Neutrophil (primary cell): ENCODE results near the gene SMCR8.

Experiments
- H3K27ac ChIP-seq: fragments of 200-600 bp; sonication (generic); 2 replicates; pipeline ENCODE4 v1.5.1; 2016; ENCODE audit warnings: mild to moderate bottlenecking, moderate library complexity
- H3K27me3 ChIP-seq: fragments of 200-600 bp; sonication (generic); 2 replicates; pipeline ENCODE4 v1.6.0; 2016; ENCODE audit warnings: mild to moderate bottlenecking
- H3K36me3 ChIP-seq: fragments of 200-600 bp; sonication (generic); 2 replicates; pipeline ENCODE4 v1.5.1; 2017
- H3K4me1 ChIP-seq, 2 experiments: fragments of 200-600 bp in 1 of 2; sonication (generic) in 1 of 2; 1 replicate in 1 of 2; 2 replicates in 1 of 2; pipeline versions ENCODE4 v1.5.1 to v1.6.1; 2013 to 2016; ENCODE audit warnings: low read depth in 1 of 2, low read length in 1 of 2, mild to moderate bottlenecking in 1 of 2, moderate library complexity in 1 of 2; ENCODE audit not compliant: control insufficient read depth in 1 of 2, insufficient read depth in 1 of 2
- H3K4me3 ChIP-seq, 2 experiments: fragments of 200-600 bp in 1 of 2; sonication (generic) in 1 of 2; 1 replicate in 1 of 2; 2 replicates in 1 of 2; pipeline ENCODE4 v1.5.1; 2013 to 2016; ENCODE audit warnings: low read depth in 1 of 2, low read length in 1 of 2, mild to moderate bottlenecking in 1 of 2, moderate library complexity in 1 of 2
- H3K9me3 ChIP-seq: fragments of 200-600 bp; sonication (generic); 2 replicates; pipeline ENCODE4 v1.5.1; 2016
- TF ChIP-seq, protein P1 (sequence below): fragments of 200-600 bp; sonication (generic); IDR thresholded peaks from 2 replicates; pipeline ENCODE4 v1.5.1; 2016; ENCODE audit warnings: antibody characterized with exemption

SMCR8 gene

GRCh38 chr17:18320301-18320700 lies 5.2 kb downstream of the SMCR8 start:
- no peak overlapping the region for H3K27ac ChIP-seq
- H3K4me3 ChIP-seq: no peak overlapping the region
- TF ChIP-seq, protein P1, sequence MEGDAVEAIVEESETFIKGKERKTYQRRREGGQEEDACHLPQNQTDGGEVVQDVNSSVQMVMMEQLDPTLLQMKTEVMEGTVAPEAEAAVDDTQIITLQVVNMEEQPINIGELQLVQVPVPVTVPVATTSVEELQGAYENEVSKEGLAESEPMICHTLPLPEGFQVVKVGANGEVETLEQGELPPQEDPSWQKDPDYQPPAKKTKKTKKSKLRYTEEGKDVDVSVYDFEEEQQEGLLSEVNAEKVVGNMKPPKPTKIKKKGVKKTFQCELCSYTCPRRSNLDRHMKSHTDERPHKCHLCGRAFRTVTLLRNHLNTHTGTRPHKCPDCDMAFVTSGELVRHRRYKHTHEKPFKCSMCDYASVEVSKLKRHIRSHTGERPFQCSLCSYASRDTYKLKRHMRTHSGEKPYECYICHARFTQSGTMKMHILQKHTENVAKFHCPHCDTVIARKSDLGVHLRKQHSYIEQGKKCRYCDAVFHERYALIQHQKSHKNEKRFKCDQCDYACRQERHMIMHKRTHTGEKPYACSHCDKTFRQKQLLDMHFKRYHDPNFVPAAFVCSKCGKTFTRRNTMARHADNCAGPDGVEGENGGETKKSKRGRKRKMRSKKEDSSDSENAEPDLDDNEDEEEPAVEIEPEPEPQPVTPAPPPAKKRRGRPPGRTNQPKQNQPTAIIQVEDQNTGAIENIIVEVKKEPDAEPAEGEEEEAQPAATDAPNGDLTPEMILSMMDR: no peak
- H3K36me3 ChIP-seq: peaks cover 78% of the 10 kb centered on the region
- H3K9me3 ChIP-seq: no peaks in the 10 kb centered on the region
- H3K4me1 ChIP-seq: peaks cover 47 to 51% of the 10 kb centered on the region in 2 experiments
- H3K27me3 ChIP-seq: no peaks in the 10 kb centered on the region

- no peaks in the 10 kb centered on the region for H3K27me3 ChIP-seq
- TF ChIP-seq, protein P1: no peak
- peaks cover 38 to 42% of the 10 kb centered on the region in 2 experiments for H3K4me1 ChIP-seq
- H3K36me3 ChIP-seq: peaks cover 88% of the 10 kb centered on the region
- peak overlapping the region; percentile 51 for H3K27ac ChIP-seq
- H3K9me3 ChIP-seq: no peaks in the 10 kb centered on the region
- no peak overlapping the region for H3K4me3 ChIP-seq
These were observed 6.2 kb downstream of the SMCR8 start for GRCh38 chr17:18321309-18321708.

GRCh38 chr17:18322522-18322921 lies 7.4 kb downstream of the SMCR8 start:
- H3K4me1 ChIP-seq: peaks cover 26 to 30% of the 10 kb centered on the region in 2 experiments
- TF ChIP-seq, protein P1: no peak

DNA sequence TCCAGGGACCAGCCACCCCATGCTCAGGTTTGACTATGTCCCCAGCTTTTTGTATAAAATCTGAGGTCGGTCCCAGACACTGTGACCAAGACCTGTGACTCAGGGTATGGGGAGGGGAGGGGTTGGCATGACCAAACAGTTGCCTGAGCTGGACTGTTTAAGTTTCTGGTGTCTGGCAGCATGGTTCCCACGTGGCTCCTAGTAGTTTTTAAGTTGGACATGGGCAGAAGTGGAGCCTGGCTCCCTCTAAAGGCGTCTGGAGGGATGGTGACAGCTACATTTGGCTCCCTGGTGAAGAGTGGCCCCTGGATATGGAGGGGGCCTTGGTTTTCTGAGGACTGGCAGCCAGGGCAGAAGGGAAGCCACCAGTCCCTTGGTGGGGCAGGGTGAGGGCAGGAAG lies 7.9 kb downstream of the SMCR8 start:
- H3K27me3 ChIP-seq: no peaks in the 10 kb centered on the region
- H3K9me3 ChIP-seq: no peaks in the 10 kb centered on the region
- no peak overlapping the region for H3K4me3 ChIP-seq
- H3K36me3 ChIP-seq: peaks cover 93% of the 10 kb centered on the region
- peaks cover 21 to 25% of the 10 kb centered on the region in 2 experiments for H3K4me1 ChIP-seq
- H3K27ac ChIP-seq: no peak overlapping the region
- TF ChIP-seq, protein P1: no peak

More at GRCh38 chr17:18322522-18322921, 7.4 kb downstream of the SMCR8 start:
- H3K27me3 ChIP-seq: no peaks in the 10 kb centered on the region
- no peaks in the 10 kb centered on the region for H3K9me3 ChIP-seq
- H3K27ac ChIP-seq: no peak overlapping the region
- H3K4me3 ChIP-seq: no peak overlapping the region
- peaks cover 93% of the 10 kb centered on the region for H3K36me3 ChIP-seq

DNA sequence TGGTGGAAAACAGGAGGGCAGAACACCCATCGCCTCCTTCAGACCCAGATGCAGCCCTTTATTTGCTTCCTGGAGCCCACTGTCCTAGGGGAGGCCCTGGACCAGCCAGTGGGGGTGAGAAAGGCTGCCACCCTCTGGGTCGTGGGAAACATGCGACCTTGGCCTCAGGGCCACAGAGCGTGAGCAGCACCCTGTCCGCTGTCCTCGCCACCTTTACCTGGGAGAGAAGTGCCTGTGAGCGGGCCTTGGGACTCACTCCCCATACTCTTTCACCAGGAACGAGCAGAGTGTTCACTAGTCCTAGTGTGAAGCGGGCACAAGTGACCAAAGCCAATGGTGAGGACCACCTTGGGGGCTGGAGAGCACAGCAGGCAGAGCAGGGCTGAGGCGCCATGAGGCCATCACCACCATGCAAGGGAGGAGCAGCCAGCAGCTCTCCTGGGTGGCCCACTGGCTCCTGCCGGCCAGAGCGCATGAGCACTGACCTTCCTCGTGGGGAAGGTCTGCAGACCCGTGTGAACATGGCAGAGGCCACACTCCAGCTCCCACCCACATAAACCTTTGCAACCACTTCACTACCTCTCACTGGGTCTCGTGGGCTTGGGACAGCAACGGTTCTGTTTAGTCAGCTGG lies 8.5 kb downstream of the SMCR8 start:
- TF ChIP-seq, protein P1: no peak
- no peak overlapping the region for H3K27ac ChIP-seq
- peaks cover 17 to 19% of the 10 kb centered on the region in 2 experiments for H3K4me1 ChIP-seq
- H3K4me3 ChIP-seq: no peak overlapping the region
- H3K27me3 ChIP-seq: no peaks in the 10 kb centered on the region
- H3K36me3 ChIP-seq: peaks cover 96% of the 10 kb centered on the region
- no peaks in the 10 kb centered on the region for H3K9me3 ChIP-seq
